ENCODE results near the gene ZNF362. TPM values are rescaled to one million over a fixed set of nuclear protein-coding genes. Genes with fewer than 3 reads are reported as not detected.

Gene ZNF362
- total and polyA plus RNA-seq, 2 experiments from 2014 or later: 11.0 to 12.9 TPM

DNA sequence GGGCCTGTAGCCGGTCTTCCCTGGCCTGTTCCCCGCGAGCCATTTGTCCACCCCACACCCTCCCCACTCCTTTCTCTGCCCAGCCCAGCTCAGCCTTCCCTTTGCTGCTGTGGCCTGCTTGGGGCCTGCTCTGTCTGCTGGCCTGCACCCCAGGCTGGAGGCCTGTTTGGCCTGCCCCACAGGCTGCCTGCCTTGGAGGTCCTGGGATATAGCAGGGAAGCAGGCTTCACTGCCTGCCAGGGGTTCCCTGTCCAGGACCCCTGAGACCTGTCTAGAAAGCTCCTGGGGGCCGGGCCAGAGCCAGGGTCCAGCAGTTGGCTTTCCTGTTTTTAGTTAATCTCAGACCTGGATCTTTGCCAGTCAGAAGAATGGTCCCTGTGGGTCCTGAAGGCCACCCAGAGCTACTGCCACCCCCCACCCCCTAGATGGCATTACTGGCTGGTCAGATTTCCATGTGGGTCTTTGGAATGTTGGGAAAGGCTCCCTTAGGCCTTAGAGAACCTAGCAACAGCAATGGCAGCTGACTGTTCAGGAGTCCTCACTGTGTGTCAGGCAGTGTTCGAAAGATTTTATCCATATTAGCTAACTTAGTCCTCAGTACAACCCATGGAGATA is 7.7 kb downstream of the ZNF362 start:
- peaks cover 30% of the 10 kb centered on the region for H3K4me1 Mint-ChIP-seq
- peaks cover 35% of the 10 kb centered on the region for H3K79me2 ChIP-seq (replicated peaks; ENCODE audit: insufficient read depth)

More for the DNA sequence above, 7.7 kb downstream of the ZNF362 start:
- Histone ChIP-seq H3K4me3 (no peak overlapping the region), H3K27me3 (ENCODE audit: insufficient read depth) (no peaks in the 10 kb centered on the region), H3K36me3 (ENCODE audit: insufficient read depth) (no peaks in the 10 kb centered on the region), H3F3A (replicated peaks; ENCODE audit: low read depth) (no peaks in the 10 kb centered on the region), H4K20me1 (replicated peaks; ENCODE audit: insufficient read depth) (peaks cover 27% of the 10 kb centered on the region), H2AFZ (no peak overlapping the region), H3K4me2 (no peak overlapping the region), H3K27ac (ENCODE audit: low read depth) (no peak overlapping the region), H3K4me1 (ENCODE audit: insufficient read depth) (peaks cover 10% of the 10 kb centered on the region; the same call in 1 of the 2 replicates), H3K9me2 (ENCODE audit: insufficient read depth) (no peaks in the 10 kb centered on the region)
- TF ChIP-seq, protein P1, sequence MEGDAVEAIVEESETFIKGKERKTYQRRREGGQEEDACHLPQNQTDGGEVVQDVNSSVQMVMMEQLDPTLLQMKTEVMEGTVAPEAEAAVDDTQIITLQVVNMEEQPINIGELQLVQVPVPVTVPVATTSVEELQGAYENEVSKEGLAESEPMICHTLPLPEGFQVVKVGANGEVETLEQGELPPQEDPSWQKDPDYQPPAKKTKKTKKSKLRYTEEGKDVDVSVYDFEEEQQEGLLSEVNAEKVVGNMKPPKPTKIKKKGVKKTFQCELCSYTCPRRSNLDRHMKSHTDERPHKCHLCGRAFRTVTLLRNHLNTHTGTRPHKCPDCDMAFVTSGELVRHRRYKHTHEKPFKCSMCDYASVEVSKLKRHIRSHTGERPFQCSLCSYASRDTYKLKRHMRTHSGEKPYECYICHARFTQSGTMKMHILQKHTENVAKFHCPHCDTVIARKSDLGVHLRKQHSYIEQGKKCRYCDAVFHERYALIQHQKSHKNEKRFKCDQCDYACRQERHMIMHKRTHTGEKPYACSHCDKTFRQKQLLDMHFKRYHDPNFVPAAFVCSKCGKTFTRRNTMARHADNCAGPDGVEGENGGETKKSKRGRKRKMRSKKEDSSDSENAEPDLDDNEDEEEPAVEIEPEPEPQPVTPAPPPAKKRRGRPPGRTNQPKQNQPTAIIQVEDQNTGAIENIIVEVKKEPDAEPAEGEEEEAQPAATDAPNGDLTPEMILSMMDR (conservative IDR thresholded peaks at IDR 0.05; ENCODE audit: low read depth in 2 of 2): no peak
- TF ChIP-seq, protein P2, sequence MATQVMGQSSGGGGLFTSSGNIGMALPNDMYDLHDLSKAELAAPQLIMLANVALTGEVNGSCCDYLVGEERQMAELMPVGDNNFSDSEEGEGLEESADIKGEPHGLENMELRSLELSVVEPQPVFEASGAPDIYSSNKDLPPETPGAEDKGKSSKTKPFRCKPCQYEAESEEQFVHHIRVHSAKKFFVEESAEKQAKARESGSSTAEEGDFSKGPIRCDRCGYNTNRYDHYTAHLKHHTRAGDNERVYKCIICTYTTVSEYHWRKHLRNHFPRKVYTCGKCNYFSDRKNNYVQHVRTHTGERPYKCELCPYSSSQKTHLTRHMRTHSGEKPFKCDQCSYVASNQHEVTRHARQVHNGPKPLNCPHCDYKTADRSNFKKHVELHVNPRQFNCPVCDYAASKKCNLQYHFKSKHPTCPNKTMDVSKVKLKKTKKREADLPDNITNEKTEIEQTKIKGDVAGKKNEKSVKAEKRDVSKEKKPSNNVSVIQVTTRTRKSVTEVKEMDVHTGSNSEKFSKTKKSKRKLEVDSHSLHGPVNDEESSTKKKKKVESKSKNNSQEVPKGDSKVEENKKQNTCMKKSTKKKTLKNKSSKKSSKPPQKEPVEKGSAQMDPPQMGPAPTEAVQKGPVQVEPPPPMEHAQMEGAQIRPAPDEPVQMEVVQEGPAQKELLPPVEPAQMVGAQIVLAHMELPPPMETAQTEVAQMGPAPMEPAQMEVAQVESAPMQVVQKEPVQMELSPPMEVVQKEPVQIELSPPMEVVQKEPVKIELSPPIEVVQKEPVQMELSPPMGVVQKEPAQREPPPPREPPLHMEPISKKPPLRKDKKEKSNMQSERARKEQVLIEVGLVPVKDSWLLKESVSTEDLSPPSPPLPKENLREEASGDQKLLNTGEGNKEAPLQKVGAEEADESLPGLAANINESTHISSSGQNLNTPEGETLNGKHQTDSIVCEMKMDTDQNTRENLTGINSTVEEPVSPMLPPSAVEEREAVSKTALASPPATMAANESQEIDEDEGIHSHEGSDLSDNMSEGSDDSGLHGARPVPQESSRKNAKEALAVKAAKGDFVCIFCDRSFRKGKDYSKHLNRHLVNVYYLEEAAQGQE (IDR thresholded peaks at IDR 0.05; ENCODE audit: unreplicated experiment): no peak
- TF ChIP-seq JUNB (IDR thresholded peaks at IDR 0.05; ENCODE audit: unreplicated experiment) (no peak), ZNF331 (CRISPR knock-in tag; IDR thresholded peaks at IDR 0.05; ENCODE audit: low read depth) (no peak), CREB1 (CRISPR knock-in tag; IDR thresholded peaks at IDR 0.05; ENCODE audit: low read depth) (no peak), EZH2phosphoT487 (IDR thresholded peaks at IDR 0.05; ENCODE audit: unreplicated experiment) (no peak), NANOG (IDR thresholded peaks at IDR 0.05; ENCODE audit: borderline replicate concordance) (no peak), ZNF114 (CRISPR knock-in tag; IDR thresholded peaks at IDR 0.05) (no peak), STAT1 (IDR thresholded peaks at IDR 0.05; ENCODE audit: unreplicated experiment) (no peak), POLR2AphosphoS5 (IDR thresholded peaks at IDR 0.05; ENCODE audit: low read depth) (no peak), EZH2 (IDR thresholded peaks at IDR 0.05; ENCODE audit: low read depth, unreplicated experiment) (no peak)
- TF ChIP-seq, protein P3, sequence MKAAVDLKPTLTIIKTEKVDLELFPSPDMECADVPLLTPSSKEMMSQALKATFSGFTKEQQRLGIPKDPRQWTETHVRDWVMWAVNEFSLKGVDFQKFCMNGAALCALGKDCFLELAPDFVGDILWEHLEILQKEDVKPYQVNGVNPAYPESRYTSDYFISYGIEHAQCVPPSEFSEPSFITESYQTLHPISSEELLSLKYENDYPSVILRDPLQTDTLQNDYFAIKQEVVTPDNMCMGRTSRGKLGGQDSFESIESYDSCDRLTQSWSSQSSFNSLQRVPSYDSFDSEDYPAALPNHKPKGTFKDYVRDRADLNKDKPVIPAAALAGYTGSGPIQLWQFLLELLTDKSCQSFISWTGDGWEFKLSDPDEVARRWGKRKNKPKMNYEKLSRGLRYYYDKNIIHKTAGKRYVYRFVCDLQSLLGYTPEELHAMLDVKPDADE (IDR thresholded peaks at IDR 0.05): no peak
- TF ChIP-seq, protein P4, sequence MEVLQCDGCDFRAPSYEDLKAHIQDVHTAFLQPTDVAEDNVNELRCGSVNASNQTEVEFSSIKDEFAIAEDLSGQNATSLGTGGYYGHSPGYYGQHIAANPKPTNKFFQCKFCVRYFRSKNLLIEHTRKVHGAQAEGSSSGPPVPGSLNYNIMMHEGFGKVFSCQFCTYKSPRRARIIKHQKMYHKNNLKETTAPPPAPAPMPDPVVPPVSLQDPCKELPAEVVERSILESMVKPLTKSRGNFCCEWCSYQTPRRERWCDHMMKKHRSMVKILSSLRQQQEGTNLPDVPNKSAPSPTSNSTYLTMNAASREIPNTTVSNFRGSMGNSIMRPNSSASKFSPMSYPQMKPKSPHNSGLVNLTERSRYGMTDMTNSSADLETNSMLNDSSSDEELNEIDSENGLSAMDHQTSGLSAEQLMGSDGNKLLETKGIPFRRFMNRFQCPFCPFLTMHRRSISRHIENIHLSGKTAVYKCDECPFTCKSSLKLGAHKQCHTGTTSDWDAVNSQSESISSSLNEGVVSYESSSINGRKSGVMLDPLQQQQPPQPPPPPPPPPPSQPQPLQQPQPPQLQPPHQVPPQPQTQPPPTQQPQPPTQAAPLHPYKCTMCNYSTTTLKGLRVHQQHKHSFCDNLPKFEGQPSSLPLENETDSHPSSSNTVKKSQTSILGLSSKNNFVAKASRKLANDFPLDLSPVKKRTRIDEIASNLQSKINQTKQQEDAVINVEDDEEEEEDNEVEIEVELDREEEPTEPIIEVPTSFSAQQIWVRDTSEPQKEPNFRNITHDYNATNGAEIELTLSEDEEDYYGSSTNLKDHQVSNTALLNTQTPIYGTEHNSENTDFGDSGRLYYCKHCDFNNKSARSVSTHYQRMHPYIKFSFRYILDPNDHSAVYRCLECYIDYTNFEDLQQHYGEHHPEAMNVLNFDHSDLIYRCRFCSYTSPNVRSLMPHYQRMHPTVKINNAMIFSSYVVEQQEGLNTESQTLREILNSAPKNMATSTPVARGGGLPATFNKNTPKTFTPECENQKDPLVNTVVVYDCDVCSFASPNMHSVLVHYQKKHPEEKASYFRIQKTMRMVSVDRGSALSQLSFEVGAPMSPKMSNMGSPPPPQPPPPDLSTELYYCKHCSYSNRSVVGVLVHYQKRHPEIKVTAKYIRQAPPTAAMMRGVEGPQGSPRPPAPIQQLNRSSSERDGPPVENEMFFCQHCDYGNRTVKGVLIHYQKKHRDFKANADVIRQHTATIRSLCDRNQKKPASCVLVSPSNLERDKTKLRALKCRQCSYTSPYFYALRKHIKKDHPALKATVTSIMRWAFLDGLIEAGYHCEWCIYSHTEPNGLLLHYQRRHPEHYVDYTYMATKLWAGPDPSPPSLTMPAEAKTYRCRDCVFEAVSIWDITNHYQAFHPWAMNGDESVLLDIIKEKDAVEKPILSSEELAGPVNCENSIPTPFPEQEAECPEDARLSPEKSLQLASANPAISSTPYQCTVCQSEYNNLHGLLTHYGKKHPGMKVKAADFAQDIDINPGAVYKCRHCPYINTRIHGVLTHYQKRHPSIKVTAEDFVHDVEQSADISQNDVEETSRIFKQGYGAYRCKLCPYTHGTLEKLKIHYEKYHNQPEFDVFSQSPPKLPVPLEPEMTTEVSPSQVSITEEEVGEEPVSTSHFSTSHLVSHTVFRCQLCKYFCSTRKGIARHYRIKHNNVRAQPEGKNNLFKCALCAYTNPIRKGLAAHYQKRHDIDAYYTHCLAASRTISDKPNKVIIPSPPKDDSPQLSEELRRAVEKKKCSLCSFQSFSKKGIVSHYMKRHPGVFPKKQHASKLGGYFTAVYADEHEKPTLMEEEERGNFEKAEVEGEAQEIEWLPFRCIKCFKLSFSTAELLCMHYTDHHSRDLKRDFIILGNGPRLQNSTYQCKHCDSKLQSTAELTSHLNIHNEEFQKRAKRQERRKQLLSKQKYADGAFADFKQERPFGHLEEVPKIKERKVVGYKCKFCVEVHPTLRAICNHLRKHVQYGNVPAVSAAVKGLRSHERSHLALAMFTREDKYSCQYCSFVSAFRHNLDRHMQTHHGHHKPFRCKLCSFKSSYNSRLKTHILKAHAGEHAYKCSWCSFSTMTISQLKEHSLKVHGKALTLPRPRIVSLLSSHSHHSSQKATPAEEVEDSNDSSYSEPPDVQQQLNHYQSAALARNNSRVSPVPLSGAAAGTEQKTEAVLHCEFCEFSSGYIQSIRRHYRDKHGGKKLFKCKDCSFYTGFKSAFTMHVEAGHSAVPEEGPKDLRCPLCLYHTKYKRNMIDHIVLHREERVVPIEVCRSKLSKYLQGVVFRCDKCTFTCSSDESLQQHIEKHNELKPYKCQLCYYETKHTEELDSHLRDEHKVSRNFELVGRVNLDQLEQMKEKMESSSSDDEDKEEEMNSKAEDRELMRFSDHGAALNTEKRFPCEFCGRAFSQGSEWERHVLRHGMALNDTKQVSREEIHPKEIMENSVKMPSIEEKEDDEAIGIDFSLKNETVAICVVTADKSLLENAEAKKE (CRISPR knock-in tag; IDR thresholded peaks at IDR 0.05): no peak
- Mint-ChIP-seq H3K27ac (no peak overlapping the region), H3K4me3 (no peak overlapping the region), H3K9me3 (no peaks in the 10 kb centered on the region; the same call in 2 of the 3 replicates), H3K27me3 (ENCODE audit: insufficient read depth, low read depth, poor library complexity) (peaks cover 9% of the 10 kb centered on the region), H3K36me3 (ENCODE audit: low read depth) (peaks cover 7% of the 10 kb centered on the region; the same call in 2 of the 3 replicates)
- ATAC-seq (no peak), DNase-seq (ENCODE audit: low spot score) (no peak)
